ENCODE data around the gene LYST.

GRCh38 chr1:235688096-235688495 is 178.6 kb downstream of the LYST start:
- TF ChIP-seq CTCF (conservative IDR thresholded peaks at IDR 0.05; ENCODE audit: low read depth, low read length) (no peak), CEBPB (IDR thresholded peaks at IDR 0.05; ENCODE audit: low read depth, low read length) (no peak), USF2 (IDR thresholded peaks at IDR 0.05; ENCODE audit: low read depth, low read length) (no peak), CHD1 (IDR thresholded peaks at IDR 0.05; ENCODE audit: low read depth, low read length) (no peak), MAFK (IDR thresholded peaks at IDR 0.05; ENCODE audit: low read depth, low read length) (no peak), POLR2A (IDR thresholded peaks at IDR 0.05; ENCODE audit: low read depth, low read length) (no peak), BHLHE40 (IDR thresholded peaks at IDR 0.05; ENCODE audit: low read depth, low read length) (no peak), FOS (IDR thresholded peaks at IDR 0.05; ENCODE audit: low read depth, low read length) (no peak), RFX5 (IDR thresholded peaks at IDR 0.05; ENCODE audit: low read depth, low read length) (no peak), NFE2L2 (IDR thresholded peaks at IDR 0.05; ENCODE audit: low read depth, low read length) (no peak), ELK1 (IDR thresholded peaks at IDR 0.05; ENCODE audit: borderline replicate concordance, low read depth, low read length) (no peak), SMC3 (IDR thresholded peaks at IDR 0.05; ENCODE audit: low read depth, low read length) (no peak)

Measured in IMR-90 (cell line).